Right lobe of liver (tissue), 4 donors: ENCODE data around the gene STRAP.

Experiments used
- POLR2A ChIP-seq: fragments of 450-650 bp; IDR thresholded peaks from one replicate; pipeline ENCODE4 v1.6.1; 2017; ENCODE audit warnings: antibody characterized with exemption, mild to moderate bottlenecking
- TF ChIP-seq, protein P1 (sequence below), 4 donors: fragments of 200-600 bp in 3 of 4; fragments of 450-650 bp in 1 of 4; IDR thresholded peaks; one replicate each; pipeline versions ENCODE4 v1.5.1 to v1.8.0; 2016 to 2022; ENCODE audit warnings: antibody characterized with exemption in 4 of 4, mild to moderate bottlenecking in 2 of 4
- donor health status: DM: no; HTN: no; CAD: no.
- donor health status: DM: no; HTN: no; CAD: no.
- donor health status: DM: no; HTN: yes; CAD: no.

DNA sequence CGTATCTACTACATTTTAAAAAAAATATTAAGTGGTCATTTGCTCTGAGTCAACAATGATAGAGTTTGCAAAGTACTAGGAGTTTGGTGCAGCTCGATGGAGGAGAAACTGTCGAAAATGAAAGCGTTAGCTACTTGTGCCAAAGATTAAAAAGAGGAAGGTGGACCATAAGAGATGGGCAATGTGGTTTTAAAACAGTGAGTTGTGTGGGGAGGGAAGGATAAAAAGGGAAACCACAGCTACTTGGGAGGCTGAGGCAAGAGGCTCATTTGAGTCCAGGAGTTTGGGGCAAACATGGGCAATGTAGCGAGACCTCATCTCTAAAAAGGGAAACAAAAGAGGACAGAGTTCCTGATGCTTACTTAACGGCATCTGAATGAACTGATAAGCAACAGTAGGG, 18.2 kb upstream of the STRAP start:
- TF ChIP-seq, protein P1, sequence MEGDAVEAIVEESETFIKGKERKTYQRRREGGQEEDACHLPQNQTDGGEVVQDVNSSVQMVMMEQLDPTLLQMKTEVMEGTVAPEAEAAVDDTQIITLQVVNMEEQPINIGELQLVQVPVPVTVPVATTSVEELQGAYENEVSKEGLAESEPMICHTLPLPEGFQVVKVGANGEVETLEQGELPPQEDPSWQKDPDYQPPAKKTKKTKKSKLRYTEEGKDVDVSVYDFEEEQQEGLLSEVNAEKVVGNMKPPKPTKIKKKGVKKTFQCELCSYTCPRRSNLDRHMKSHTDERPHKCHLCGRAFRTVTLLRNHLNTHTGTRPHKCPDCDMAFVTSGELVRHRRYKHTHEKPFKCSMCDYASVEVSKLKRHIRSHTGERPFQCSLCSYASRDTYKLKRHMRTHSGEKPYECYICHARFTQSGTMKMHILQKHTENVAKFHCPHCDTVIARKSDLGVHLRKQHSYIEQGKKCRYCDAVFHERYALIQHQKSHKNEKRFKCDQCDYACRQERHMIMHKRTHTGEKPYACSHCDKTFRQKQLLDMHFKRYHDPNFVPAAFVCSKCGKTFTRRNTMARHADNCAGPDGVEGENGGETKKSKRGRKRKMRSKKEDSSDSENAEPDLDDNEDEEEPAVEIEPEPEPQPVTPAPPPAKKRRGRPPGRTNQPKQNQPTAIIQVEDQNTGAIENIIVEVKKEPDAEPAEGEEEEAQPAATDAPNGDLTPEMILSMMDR (IDR thresholded peaks at IDR 0.05): no peak
- no peak for TF ChIP-seq POLR2A
